Measurements from ENCODE around the gene TYRP1. TPM values are rescaled to one million over a fixed set of nuclear protein-coding genes. Genes with fewer than 3 reads are reported as not detected.
"Not testable (repeated sequence)": the region's sequence is repeated elsewhere in the genome, so short reads cannot be mapped to it uniquely, and the experiment has no call there.

Gene TYRP1
- total RNA-seq: 0.26 and 0.28 TPM in 2 replicates

GRCh38 chr9:12693141-12693540 lies at the start of gene TYRP1:
Gene TYRP1, plus strand, starts transcription at chr9:12693385. Its CDS starts 612 bp downstream, at chr9:12693997.
- no peak for DNase-seq (ENCODE audit: low read depth, low spot score)

GRCh38 chr9:12643686-12644085 lies 49.5 kb upstream of the TYRP1 start:
- no peak for DNase-seq (ENCODE audit: low read depth, low spot score)

- DNase-seq (ENCODE audit: low read depth, low spot score): no peak
Observed at GRCh38 chr9:12648925-12649324, 44.3 kb upstream of the TYRP1 start.

GRCh38 chr9:12651125-12651524 lies 42.1 kb upstream of the TYRP1 start:
- no peak for DNase-seq (ENCODE audit: low read depth, low spot score)

- DNase-seq (ENCODE audit: low read depth, low spot score): no peak
Observed at GRCh38 chr9:12652973-12653372, 40.2 kb upstream of the TYRP1 start.

GRCh38 chr9:12656803-12657202 lies 36.4 kb upstream of the TYRP1 start:
- DNase-seq (ENCODE audit: low read depth, low spot score): no peak

- no peak for DNase-seq (ENCODE audit: low read depth, low spot score)
Observed at GRCh38 chr9:12657233-12657632, 36.0 kb upstream of the TYRP1 start.

GRCh38 chr9:12657998-12658397 lies 35.2 kb upstream of the TYRP1 start:
- no peak for DNase-seq (ENCODE audit: low read depth, low spot score)

- no peak for DNase-seq (ENCODE audit: low read depth, low spot score)
Observed at GRCh38 chr9:12658531-12659209, 34.5 kb upstream of the TYRP1 start.

- DNase-seq (ENCODE audit: low read depth, low spot score): no peak
Observed at GRCh38 chr9:12659220-12659619, 34.0 kb upstream of the TYRP1 start.

- DNase-seq (ENCODE audit: low read depth, low spot score): no peak
Observed at GRCh38 chr9:12666813-12667212, 26.4 kb upstream of the TYRP1 start.

GRCh38 chr9:12667892-12668291 lies 25.3 kb upstream of the TYRP1 start:
- DNase-seq (ENCODE audit: low read depth, low spot score): no peak

GRCh38 chr9:12670006-12670405 lies 23.2 kb upstream of the TYRP1 start:
- no peak for DNase-seq (ENCODE audit: low read depth, low spot score)

- no peak for DNase-seq (ENCODE audit: low read depth, low spot score)
Observed at GRCh38 chr9:12674961-12675360, 18.2 kb upstream of the TYRP1 start.

GRCh38 chr9:12677462-12678126 lies 15.6 kb upstream of the TYRP1 start:
- DNase-seq (ENCODE audit: low read depth, low spot score): not testable (repeated sequence)

- DNase-seq (ENCODE audit: low read depth, low spot score): peak; percentile 50
Observed at GRCh38 chr9:12680341-12680740, 12.8 kb upstream of the TYRP1 start.

- DNase-seq (ENCODE audit: low read depth, low spot score): no peak
Observed at GRCh38 chr9:12680757-12681156, 12.4 kb upstream of the TYRP1 start.

- DNase-seq (ENCODE audit: low read depth, low spot score): no peak
Observed at GRCh38 chr9:12681620-12682019, 11.6 kb upstream of the TYRP1 start.

GRCh38 chr9:12684974-12685373 lies 8.2 kb upstream of the TYRP1 start:
- DNase-seq (ENCODE audit: low read depth, low spot score): peak; percentile 57

- no peak for DNase-seq (ENCODE audit: low read depth, low spot score)
Observed at GRCh38 chr9:12689233-12689632, 4.0 kb upstream of the TYRP1 start.

GRCh38 chr9:12694013-12694412 lies 828 bp downstream of the TYRP1 start:
- DNase-seq (ENCODE audit: low read depth, low spot score): no peak

GRCh38 chr9:12695474-12695873 lies 2.3 kb downstream of the TYRP1 start:
- DNase-seq (ENCODE audit: low read depth, low spot score): no peak

GRCh38 chr9:12696931-12697622 lies 3.9 kb downstream of the TYRP1 start:
- no peak for DNase-seq (ENCODE audit: low read depth, low spot score)

Measured in pulmonary artery endothelial cell (primary cell).